ENCODE results near the gene ZNF500. TPM values are rescaled to one million over a fixed set of nuclear protein-coding genes. Genes with fewer than 3 reads are reported as not detected.

The ZNF500 gene
- total RNA-seq, 1 experiment from 2014 or later = 20.1 TPM

DNA sequence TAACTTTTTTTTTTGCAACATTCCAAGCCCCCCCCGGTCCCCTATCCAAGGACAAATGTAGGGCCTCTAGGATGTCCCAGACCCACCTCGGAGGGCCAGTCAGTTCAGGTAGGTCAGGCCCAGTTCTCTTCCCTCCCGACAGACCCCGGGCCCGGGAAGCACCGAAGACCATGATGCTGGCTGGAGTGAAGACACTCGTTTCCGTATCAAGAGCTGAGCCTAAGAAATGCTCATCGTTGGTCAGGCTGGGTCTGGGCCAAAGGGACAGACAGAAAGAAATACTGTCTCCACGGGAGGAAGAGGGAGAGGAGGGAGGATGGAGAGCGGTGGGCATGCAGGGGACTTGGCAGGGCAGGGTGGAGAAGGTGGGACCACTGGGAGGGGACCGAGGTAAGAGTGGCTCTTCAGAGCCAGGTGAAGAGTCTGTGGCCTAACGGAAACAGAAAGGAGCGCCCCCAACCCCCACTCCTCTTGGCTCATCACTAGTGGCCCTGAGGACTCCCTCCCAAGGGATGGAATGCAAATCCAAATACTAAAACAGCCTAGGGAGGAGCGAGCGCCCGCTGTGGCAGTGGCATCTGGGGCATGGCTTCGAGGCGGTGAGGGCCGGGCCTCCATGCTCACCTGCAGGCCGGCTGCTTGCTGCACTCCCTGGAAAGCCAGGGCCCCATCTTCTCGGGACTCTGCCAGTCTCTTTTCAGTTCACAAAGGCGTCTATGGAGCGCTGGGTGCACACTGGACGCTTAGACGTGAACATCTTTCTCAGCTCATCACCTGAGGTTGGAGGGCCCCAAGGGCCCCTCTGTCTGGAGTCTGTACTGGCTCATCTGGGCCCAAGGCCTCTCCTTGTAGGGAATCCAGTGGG lies 37.2 kb upstream of the ZNF500 start:
- TSS peak; percentile 67 for BruUV-seq (replicated peaks)
- CTCF ChIA-PET = no interaction called here
- no peak overlapping the region for H3K4me3 ChIP-seq (replicated peaks in 1 of 2; ENCODE audit: low read depth in 1 of 2, low read length in 2 of 2)

More for the DNA sequence above, 37.2 kb upstream of the ZNF500 start:
- Histone ChIP-seq H4K20me1 (ENCODE audit: insufficient read depth) (no peaks in the 10 kb centered on the region), H3K4me2 (ENCODE audit: low read length) (no peak overlapping the region), H3K79me2 (ENCODE audit: insufficient read depth, low read length) (no peaks in the 10 kb centered on the region), H3K27ac (ENCODE audit: low read depth, low read length) (peak overlapping the region; percentile 26; the same call in 1 of the 2 replicates), H3K27me3 (ENCODE audit: insufficient read depth, low read length) (no peaks in the 10 kb centered on the region), H3K9ac (ENCODE audit: low read length) (no peak overlapping the region), H3K36me3 (ENCODE audit: control insufficient read depth in 1 of 2, insufficient read depth in 2 of 2, low read length in 2 of 2) (peaks cover 17 to 18% of the 10 kb centered on the region in 2 experiments; a peak in 3 of 4 replicates), H3K9me3 (ENCODE audit: control insufficient read depth in 1 of 2, insufficient read depth in 1 of 2, low read depth in 1 of 2, low read length in 2 of 2) (no peaks in the 10 kb centered on the region), H3K9me2 (ENCODE audit: insufficient read depth) (no peaks in the 10 kb centered on the region), H2AFZ (ENCODE audit: low read depth, low read length, poor library complexity, severe bottlenecking) (no peak overlapping the region), H3K4me1 (ENCODE audit: control insufficient read depth in 1 of 2, insufficient read depth in 2 of 2, low read length in 2 of 2) (peaks cover 13 to 20% of the 10 kb centered on the region in 2 experiments)
- ChIA-PET RAD21 (ENCODE audit: low non-redundant PET in 1 of 2, low total read pairs in 2 of 2, uncharacterized antibody in 2 of 2, unreplicated experiment in 2 of 2) (interaction anchor here in 1 of 2 experiments (1.5 kb wide), 1 partner anchor 35 kb away, joined by 3 read pairs; no protein-coding TSS in a partner anchor), POLR2A (no interaction called here)
- DNase-seq (ENCODE audit: low read depth, low spot score) = no peak
- intact Hi-C loops (cut with micrococcal nuclease) = no loop called here
- ATAC-seq = no peak
- no peak for TF ChIP-seq EZH2 (IDR thresholded peaks at IDR 0.05)
- TF ChIP-seq SIN3A (IDR thresholded peaks at IDR 0.05; ENCODE audit: low read depth) = no peak
- no peak for TF ChIP-seq ZBTB33 (IDR thresholded peaks at IDR 0.05; ENCODE audit: extremely low read depth, insufficient replicate concordance, low read length)
- no peak for TF ChIP-seq SP1 (IDR thresholded peaks at IDR 0.05; ENCODE audit: low read depth)
- TF ChIP-seq, protein P1, sequence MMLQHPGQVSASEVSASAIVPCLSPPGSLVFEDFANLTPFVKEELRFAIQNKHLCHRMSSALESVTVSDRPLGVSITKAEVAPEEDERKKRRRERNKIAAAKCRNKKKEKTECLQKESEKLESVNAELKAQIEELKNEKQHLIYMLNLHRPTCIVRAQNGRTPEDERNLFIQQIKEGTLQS (IDR thresholded peaks at IDR 0.05) = no peak
- no peak for TF ChIP-seq ZFX (IDR thresholded peaks at IDR 0.05)
- TF ChIP-seq EGR1 (IDR thresholded peaks at IDR 0.05; ENCODE audit: low read depth) = no peak
- no peak for TF ChIP-seq CBX3 (IDR thresholded peaks at IDR 0.05; ENCODE audit: low read depth)
